T-helper 1 cell treated with Interleukin-12 subunit alpha and Interleukin-12 subunit beta and Interleukin-4 antibody, amounts not matched to agents 30 ng/mL and 1 ng/mL, for 36 hours (primary cell): ENCODE results near the gene CHP2. TPM values are rescaled to one million over a fixed set of nuclear protein-coding genes. Genes with fewer than 3 reads are reported as not detected.

Source experiments
- intact Hi-C: fragments of 100-400 bp; cut with micrococcal nuclease; formaldehyde crosslinking; loops from one replicate; pipeline ENCODE4 v1.15.1; 2024
- total RNA-seq: library from RNA; stranded (reverse); gene quantifications from 2 replicates; pipeline ENCODE4 v1.2.3, GENCODE V29; 2022

CHP2 gene
- total RNA-seq, 1 donor from 2014 or later = not detected

DNA sequence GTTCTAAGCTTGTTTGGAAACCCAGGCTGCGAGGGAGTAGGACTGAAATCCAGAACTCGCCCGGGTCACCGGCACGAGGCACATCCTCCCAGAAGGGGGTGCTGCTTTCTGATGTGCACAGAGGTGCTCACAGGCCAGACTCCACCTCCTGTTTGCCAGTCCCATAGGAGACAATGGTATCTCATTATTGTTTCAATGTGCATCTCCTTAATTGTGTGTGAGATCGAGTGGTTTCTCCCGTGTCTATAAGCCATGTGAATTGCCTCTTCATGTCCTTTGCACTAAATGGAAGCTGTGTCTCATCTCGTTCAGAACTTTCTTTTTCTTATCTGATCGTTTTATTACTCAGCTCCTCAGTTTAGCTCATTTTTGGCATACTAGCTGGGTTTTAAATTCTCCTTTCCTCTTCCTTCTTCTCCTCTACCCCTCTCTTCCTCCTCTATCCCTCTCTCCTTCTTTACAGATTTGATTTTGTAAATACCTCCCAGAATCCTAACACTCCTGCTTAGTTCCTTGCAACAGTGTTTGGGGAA lies 48.8 kb downstream of the CHP2 start:
- intact Hi-C loops = loop anchor here (1.0 to 10.0 kb wide), 8 partner anchors 32 to 450 kb away; partner anchors contain the start of genes NDUFAB1 and PRKCB

DNA sequence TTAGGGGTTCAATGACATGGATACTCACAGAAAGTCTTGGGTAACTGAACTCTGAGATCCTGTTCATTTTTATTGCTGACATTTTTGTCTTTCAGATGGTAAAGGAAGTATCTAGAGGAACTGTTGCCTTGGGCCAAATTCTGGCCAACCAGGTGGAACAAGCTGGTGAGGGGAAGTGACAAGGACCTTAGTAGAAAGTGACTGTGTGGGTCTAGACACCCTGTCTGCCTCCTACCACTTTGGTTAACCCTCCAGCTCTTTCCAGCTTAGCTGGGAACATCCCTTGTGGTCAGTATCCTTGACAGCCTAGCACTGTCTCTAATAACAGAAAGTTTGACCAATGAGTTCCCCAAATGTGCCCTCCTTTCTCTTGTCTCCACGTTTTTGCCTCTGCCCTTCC lies 52.2 kb downstream of the CHP2 start:
- intact Hi-C loops = loop anchor here (10.0 kb wide), 1 partner anchor 212 kb away; the partner anchor contains the start of gene NDUFAB1

Other genes starting within 250 kb of the CHP2 start
- 92.4 and 96.3 TPM in 2 replicates for gene GGA2, start 244.5 kb upstream of the CHP2 start, total RNA-seq
- 19.8 and 20.2 TPM in 2 replicates for gene EARS2, start 197.7 kb upstream of the CHP2 start, total RNA-seq
- gene UBFD1, start 197.3 kb upstream of the CHP2 start, total RNA-seq = 54.8 and 57.6 TPM in 2 replicates
- 90.3 and 97.2 TPM in 2 replicates for gene NDUFAB1, start 158.7 kb upstream of the CHP2 start, total RNA-seq
- gene PALB2, start 113.7 kb upstream of the CHP2 start, total RNA-seq = 26.8 and 27.2 TPM in 2 replicates
- 106 and 107 TPM in 2 replicates for gene DCTN5, start 113.6 kb upstream of the CHP2 start, total RNA-seq
- gene PLK1, start 76.1 kb upstream of the CHP2 start, total RNA-seq = 73.4 and 78.1 TPM in 2 replicates
- gene ERN2, start 41.8 kb upstream of the CHP2 start, total RNA-seq = not detected in 2 replicates
- gene PRKCB, start 81.0 kb downstream of the CHP2 start, total RNA-seq = 78.0 and 79.4 TPM in 2 replicates